Measurements from ENCODE around the gene FAM161B.
A peak's percentile ranks its signal among the peaks of the same experiment; 100 is the strongest.
"Not testable (repeated sequence)": the region's sequence is repeated elsewhere in the genome, so short reads cannot be mapped to it uniquely, and the experiment has no call there.

Gene FAM161B

GRCh38 chr14:73949752-73950734, at the start of gene FAM161B, which contains the start of gene COQ6:
Gene FAM161B, minus strand, starts transcription at chr14:73950094. Its CDS starts 68 bp downstream, at chr14:73950026.
Gene COQ6, plus strand, starts transcription at chr14:73950302. Its CDS starts 31 bp downstream, at chr14:73950333.
- DNase-seq = peak; percentile 89 to 99 (median 94)
- intact Hi-C loops (cut with DNase I) = loop anchor here (2.0 to 10.0 kb wide), 2 partner anchors 69 to 235 kb away; partner anchors contain the start of genes BBOF1, ENTPD5 and PNMA1

GRCh38 chr14:73998726-73999125, 48.8 kb upstream of the FAM161B start:
- intact Hi-C loops (cut with DNase I) = no loop called here
- no peak for DNase-seq

- no peak for DNase-seq
- intact Hi-C loops (cut with DNase I) = no loop called here
Observed at GRCh38 chr14:73997944-73998447, 48.1 kb upstream of the FAM161B start.

- intact Hi-C loops (cut with DNase I) = no loop called here
- DNase-seq = no peak
Observed at GRCh38 chr14:73997108-73997943, 47.4 kb upstream of the FAM161B start.

- intact Hi-C loops (cut with DNase I) = no loop called here
- no peak for DNase-seq
Observed at GRCh38 chr14:73996731-73997107, 46.8 kb upstream of the FAM161B start.

GRCh38 chr14:73995977-73996378, 46.1 kb upstream of the FAM161B start:
- DNase-seq = no peak
- intact Hi-C loops (cut with DNase I) = no loop called here

- intact Hi-C loops (cut with DNase I); DNase-seq: not testable (repeated sequence)
Observed at GRCh38 chr14:73994926-73995325, 45.0 kb upstream of the FAM161B start.

GRCh38 chr14:73991092-73991491, 41.2 kb upstream of the FAM161B start:
- no peak for DNase-seq
- intact Hi-C loops (cut with DNase I) = no loop called here

- intact Hi-C loops (cut with DNase I); DNase-seq: not testable (repeated sequence)
Observed at GRCh38 chr14:73988656-73989055, 38.8 kb upstream of the FAM161B start.

- intact Hi-C loops (cut with DNase I) = no loop called here
Observed at GRCh38 chr14:73988065-73988464, 38.2 kb upstream of the FAM161B start.

GRCh38 chr14:73977896-73978295, 28.0 kb upstream of the FAM161B start:
- intact Hi-C loops (cut with DNase I) = no loop called here
- no peak for DNase-seq

More at GRCh38 chr14:73988065-73988464, 38.2 kb upstream of the FAM161B start:
- no peak for DNase-seq

GRCh38 chr14:73976125-73976524, 26.2 kb upstream of the FAM161B start:
- DNase-seq = no peak
- intact Hi-C loops (cut with DNase I) = no loop called here

- intact Hi-C loops (cut with DNase I) = no loop called here
- DNase-seq = no peak
Observed at GRCh38 chr14:73973497-73973896, 23.6 kb upstream of the FAM161B start.

GRCh38 chr14:73968885-73969284, 19.0 kb upstream of the FAM161B start:
- no peak for DNase-seq
- intact Hi-C loops (cut with DNase I) = no loop called here

GRCh38 chr14:73965216-73965615, 15.3 kb upstream of the FAM161B start:
- intact Hi-C loops (cut with DNase I) = no loop called here

GRCh38 chr14:73961192-73961591, 11.3 kb upstream of the FAM161B start:
- no peak for DNase-seq
- intact Hi-C loops (cut with DNase I) = no loop called here

More at GRCh38 chr14:73965216-73965615, 15.3 kb upstream of the FAM161B start:
- no peak for DNase-seq

- intact Hi-C loops (cut with DNase I) = no loop called here
- DNase-seq = no peak
Observed at GRCh38 chr14:73958591-73958990, 8.7 kb upstream of the FAM161B start.

GRCh38 chr14:73955674-73956073, 5.8 kb upstream of the FAM161B start:
- no peak for DNase-seq
- intact Hi-C loops (cut with DNase I) = no loop called here

- intact Hi-C loops (cut with DNase I) = no loop called here
- DNase-seq = no peak
Observed at GRCh38 chr14:73953731-73954130, 3.8 kb upstream of the FAM161B start.

GRCh38 chr14:73945159-73945670, 4.7 kb downstream of the FAM161B start:
- intact Hi-C loops (cut with DNase I) = loop anchor here (10.0 kb wide), 1 partner anchor 230 kb away; the partner anchor contains the start of gene PNMA1
- no peak for DNase-seq
